Stomach (tissue), 9 donors: Measurements from ENCODE around the gene XRCC4. TPM values are rescaled to one million over a fixed set of nuclear protein-coding genes. Genes with fewer than 3 reads are reported as not detected.

ENCODE experiments used
- DNase-seq, 2 donors: peaks; one replicate each; pipeline versions ENCODE4 v3.0.0 to v3.0.0-alpha.2; 2013 to 2019
- H3K27ac ChIP-seq, 5 donors: fragments of 200-600 bp in 4 of 5; sonication (generic) in 4 of 5; one replicate each; pipeline ENCODE4 v1.5.1; 2013 to 2019; ENCODE audit warnings: mild to moderate bottlenecking in 1 of 5, moderate library complexity in 1 of 5
- H3K27me3 ChIP-seq, 3 donors: fragments of 200-600 bp; sonication (generic); one replicate each; pipeline ENCODE4 v1.5.1; 2017 to 2019; ENCODE audit warnings: mixed run types in 1 of 3
- H3K36me3 ChIP-seq, 4 donors: fragments of 200-600 bp; sonication (generic); 1 replicate in 3 of 4; 2 replicates in 1 of 4; pipeline ENCODE4 v1.5.1; 2016 to 2019
- H3K4me1 ChIP-seq, 4 donors: fragments of 200-600 bp; sonication (generic); one replicate each; pipeline ENCODE4 v1.5.1; 2016 to 2019
- H3K4me3 ChIP-seq, 4 donors: fragments of 200-600 bp; sonication (generic) in 3 of 4; one replicate each; pipeline ENCODE4 v1.5.1; 2016 to 2019; ENCODE audit warnings: mild to moderate bottlenecking in 1 of 4
- H3K9me3 ChIP-seq, 4 donors: fragments of 200-600 bp; sonication (generic); one replicate each; pipeline ENCODE4 v1.5.1; 2016 to 2019
- CTCF ChIP-seq, 7 experiments: fragments of 450-650 bp in 4 of 7; fragments of 200-600 bp in 3 of 7; sonication (generic) in 3 of 7; IDR thresholded peaks; one replicate each; pipeline ENCODE4 v1.5.1; 2016 to 2019; ENCODE audit warnings: antibody characterized with exemption in 7 of 7, control low read depth in 2 of 7, mild to moderate bottlenecking in 1 of 7
- EP300 ChIP-seq: sonication (generic); formaldehyde crosslinking; IDR thresholded peaks from one replicate; pipeline ENCODE4 v1.6.1; 2017; ENCODE audit warnings: antibody characterized with exemption
- POLR2A ChIP-seq, 4 donors: fragments of 450-650 bp; IDR thresholded peaks; one replicate each; pipeline ENCODE4 v1.6.1; 2016; ENCODE audit warnings: antibody characterized with exemption in 4 of 4, control low read depth in 2 of 4, mild to moderate bottlenecking in 1 of 4, moderate library complexity in 1 of 4
- POLR2AphosphoS5 ChIP-seq, 3 donors: sonication (generic); formaldehyde crosslinking; IDR thresholded peaks; one replicate each; pipeline ENCODE4 v1.6.1; 2016; ENCODE audit warnings: antibody characterized with exemption in 3 of 3
- WGBS, 5 donors: extraction: QIAGEN DNeasy Blood & Tissue Kit in 3 of 5; methylation state at CpG; one replicate each; pipeline versions ENCODE4 v1.1.5 to v1.1.7; 2013 to 2018; 5-methylcytosine and 5-hydroxymethylcytosine counted together
- intact Hi-C: fragments of 100-400 bp; cut with DNase I; formaldehyde crosslinking; loops from one replicate; pipeline ENCODE4 v1.15.1; 2023; ENCODE audit warnings: low total_unique reads
- polyA plus RNA-seq, 3 donors: library from polyadenylated mRNA; stranded (reverse); fragments of 200-250 nt; gene quantifications; one replicate each; pipeline ENCODE4 v1.2.3, GENCODE V29; 2013
- total RNA-seq, 5 donors: library from RNA; depleted of rRNA; stranded (reverse); fragments of >200 nt; gene quantifications; one replicate each; pipeline versions ENCODE4 v1.1.0 to v1.2.3, GENCODE V29; 2014 to 2016
- donor health status: healthy with polysubstance abuse.
- donor health status: Bipolar disorder and iron deficiency.
- donor health status: healthy.

XRCC4 gene
- total and polyA plus RNA-seq, 8 donors = 0.45 to 14.2 (median 8.4) TPM; not detected in 1

- Histone ChIP-seq H3K36me3 (no peaks in the 10 kb centered on the region), H3K4me1 (no peaks in the 10 kb centered on the region), H3K27me3 (no peaks in the 10 kb centered on the region), H3K27ac (no peak overlapping the region), H3K4me3 (no peak overlapping the region), H3K9me3 (peaks cover 4 to 15% (median 6%) of the 10 kb centered on the region in 4 donors)
- DNase-seq = no peak
- WGBS, 5 donors = 96 to 100% (median 97%) methylated on average over 2 of the region's 2 CpGs
- intact Hi-C loops = no loop called here
- no peak for TF ChIP-seq EP300
- TF ChIP-seq CTCF (IDR thresholded peaks at IDR 0.05) = no peak
- no peak for TF ChIP-seq POLR2AphosphoS5 (IDR thresholded peaks at IDR 0.05)
- no peak for TF ChIP-seq POLR2A (IDR thresholded peaks at IDR 0.05)
Measured at GRCh38 chr5:83299353-83299752, 222.0 kb downstream of the XRCC4 start.

- no peak for TF ChIP-seq POLR2A (IDR thresholded peaks at IDR 0.05)
- no peak for TF ChIP-seq POLR2AphosphoS5 (IDR thresholded peaks at IDR 0.05)
- no peak for TF ChIP-seq CTCF (IDR thresholded peaks at IDR 0.05)
- TF ChIP-seq EP300 = no peak
- Histone ChIP-seq H3K4me1 (peaks cover 0 to 4% (median 0%) of the 10 kb centered on the region in 4 donors), H3K9me3 (no peaks in the 10 kb centered on the region), H3K4me3 (no peak overlapping the region), H3K36me3 (no peaks in the 10 kb centered on the region), H3K27me3 (no peaks in the 10 kb centered on the region), H3K27ac (peak overlapping the region in 2 of 5 donors; percentile 40 to 62)
- peak; percentile 29 to 67 for DNase-seq
- 11 to 31% (median 23%) methylated on average over 3 of the region's 3 CpGs for WGBS, 5 donors
- intact Hi-C loops = no loop called here
Measured at GRCh38 chr5:83306572-83307241, 229.4 kb downstream of the XRCC4 start.

GRCh38 chr5:83312663-83313062 lies 235.3 kb downstream of the XRCC4 start:
- Histone ChIP-seq H3K27me3 (no peaks in the 10 kb centered on the region), H3K36me3 (no peaks in the 10 kb centered on the region), H3K9me3 (peaks cover 0 to 17% (median 10%) of the 10 kb centered on the region in 4 donors), H3K4me1 (no peaks in the 10 kb centered on the region), H3K4me3 (no peak overlapping the region), H3K27ac (peak overlapping the region in 2 of 5 donors; percentile 52 to 62)
- intact Hi-C loops = no loop called here
- TF ChIP-seq POLR2A (IDR thresholded peaks at IDR 0.05) (no peak), CTCF (IDR thresholded peaks at IDR 0.05) (no peak), POLR2AphosphoS5 (IDR thresholded peaks at IDR 0.05) (no peak), EP300 (no peak)
- 72 to 95% (median 88%) methylated on average over 2 of the region's 2 CpGs for WGBS, 5 donors
- peak in 1 of 2 donors; percentile 26 for DNase-seq

GRCh38 chr5:83313436-83313835 lies 236.1 kb downstream of the XRCC4 start:
- 56 to 66% (median 61%) methylated on average over 2 of the region's 2 CpGs for WGBS, 5 donors
- Histone ChIP-seq H3K27ac (peak overlapping the region in 2 of 5 donors; percentile 25 to 28), H3K4me3 (no peak overlapping the region), H3K4me1 (no peaks in the 10 kb centered on the region), H3K36me3 (no peaks in the 10 kb centered on the region), H3K27me3 (no peaks in the 10 kb centered on the region), H3K9me3 (peaks cover 0 to 17% (median 10%) of the 10 kb centered on the region in 4 donors)
- intact Hi-C loops = no loop called here
- peak in 1 of 2 donors; percentile 2 for DNase-seq
- TF ChIP-seq POLR2AphosphoS5 (IDR thresholded peaks at IDR 0.05) = no peak
- TF ChIP-seq EP300 = no peak
- no peak for TF ChIP-seq POLR2A (IDR thresholded peaks at IDR 0.05)
- no peak for TF ChIP-seq CTCF (IDR thresholded peaks at IDR 0.05)
